Neural cell (in vitro differentiated cells): ENCODE measurements around the gene ABI2.

Source experiments
- EP300 ChIP-seq: fragments of 450-650 bp; conservative IDR thresholded peaks from 2 replicates; pipeline ENCODE4 v1.6.1; 2014; ENCODE audit warnings: antibody characterized with exemption, mild to moderate bottlenecking, moderate library complexity; ENCODE audit not compliant: poor library complexity, severe bottlenecking
- EZH2 ChIP-seq: fragments of 200-600, 300-800 bp; shearing (Covaris generic), sonication (generic); IDR thresholded peaks from 2 replicates; pipeline ENCODE4 v1.6.1; 2014; ENCODE audit warnings: antibody characterized with exemption, low read length, borderline replicate concordance, mild to moderate bottlenecking; ENCODE audit not compliant: insufficient read depth, poor library complexity, severe bottlenecking
- MXI1 ChIP-seq: fragments of 450-650 bp; conservative IDR thresholded peaks from 2 replicates; pipeline ENCODE4 v1.6.1; 2014; ENCODE audit warnings: antibody characterized with exemption, mild to moderate bottlenecking; ENCODE audit not compliant: poor library complexity, severe bottlenecking
- POLR2AphosphoS5 ChIP-seq: IDR thresholded peaks from 2 replicates; pipeline ENCODE4 v1.6.1; 2012
- SMC3 ChIP-seq: fragments of 450-650 bp; conservative IDR thresholded peaks from 2 replicates; pipeline ENCODE4 v1.6.1; 2014; ENCODE audit warnings: antibody characterized with exemption, mild to moderate bottlenecking, moderate library complexity; ENCODE audit not compliant: poor library complexity
- TAF1 ChIP-seq: IDR thresholded peaks from 2 replicates; pipeline ENCODE4 v1.6.1; 2012; ENCODE audit warnings: low read depth
- TF ChIP-seq, protein P1 (sequence below): IDR thresholded peaks from 2 replicates; pipeline ENCODE4 v1.6.1; 2012; ENCODE audit warnings: borderline replicate concordance
- TF ChIP-seq, protein P2 (sequence below): fragments of 450-650 bp; IDR thresholded peaks from 2 replicates; pipeline ENCODE4 v1.5.1; 2014; ENCODE audit warnings: antibody characterized with exemption, mild to moderate bottlenecking, moderate library complexity; ENCODE audit not compliant: poor library complexity, severe bottlenecking

DNA sequence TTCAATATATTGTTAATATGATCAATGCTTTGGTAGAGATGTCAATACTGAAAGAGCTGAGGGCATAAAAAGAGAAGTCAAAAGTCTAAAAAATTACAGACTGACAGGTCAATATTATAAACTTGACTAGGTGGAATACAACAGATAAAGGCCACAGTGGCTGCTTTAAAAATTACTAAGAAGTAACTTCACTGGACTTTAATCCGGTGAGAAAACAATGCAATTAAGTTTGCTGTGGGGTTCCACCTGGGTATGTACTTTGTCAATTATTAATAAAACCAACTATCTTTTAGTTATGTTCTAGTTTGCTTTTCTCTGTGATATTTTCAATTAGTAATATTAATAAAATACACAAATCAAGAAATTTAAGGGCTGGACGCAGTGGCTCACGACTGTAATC, 162.2 kb downstream of the ABI2 start:
- TF ChIP-seq, protein P1, sequence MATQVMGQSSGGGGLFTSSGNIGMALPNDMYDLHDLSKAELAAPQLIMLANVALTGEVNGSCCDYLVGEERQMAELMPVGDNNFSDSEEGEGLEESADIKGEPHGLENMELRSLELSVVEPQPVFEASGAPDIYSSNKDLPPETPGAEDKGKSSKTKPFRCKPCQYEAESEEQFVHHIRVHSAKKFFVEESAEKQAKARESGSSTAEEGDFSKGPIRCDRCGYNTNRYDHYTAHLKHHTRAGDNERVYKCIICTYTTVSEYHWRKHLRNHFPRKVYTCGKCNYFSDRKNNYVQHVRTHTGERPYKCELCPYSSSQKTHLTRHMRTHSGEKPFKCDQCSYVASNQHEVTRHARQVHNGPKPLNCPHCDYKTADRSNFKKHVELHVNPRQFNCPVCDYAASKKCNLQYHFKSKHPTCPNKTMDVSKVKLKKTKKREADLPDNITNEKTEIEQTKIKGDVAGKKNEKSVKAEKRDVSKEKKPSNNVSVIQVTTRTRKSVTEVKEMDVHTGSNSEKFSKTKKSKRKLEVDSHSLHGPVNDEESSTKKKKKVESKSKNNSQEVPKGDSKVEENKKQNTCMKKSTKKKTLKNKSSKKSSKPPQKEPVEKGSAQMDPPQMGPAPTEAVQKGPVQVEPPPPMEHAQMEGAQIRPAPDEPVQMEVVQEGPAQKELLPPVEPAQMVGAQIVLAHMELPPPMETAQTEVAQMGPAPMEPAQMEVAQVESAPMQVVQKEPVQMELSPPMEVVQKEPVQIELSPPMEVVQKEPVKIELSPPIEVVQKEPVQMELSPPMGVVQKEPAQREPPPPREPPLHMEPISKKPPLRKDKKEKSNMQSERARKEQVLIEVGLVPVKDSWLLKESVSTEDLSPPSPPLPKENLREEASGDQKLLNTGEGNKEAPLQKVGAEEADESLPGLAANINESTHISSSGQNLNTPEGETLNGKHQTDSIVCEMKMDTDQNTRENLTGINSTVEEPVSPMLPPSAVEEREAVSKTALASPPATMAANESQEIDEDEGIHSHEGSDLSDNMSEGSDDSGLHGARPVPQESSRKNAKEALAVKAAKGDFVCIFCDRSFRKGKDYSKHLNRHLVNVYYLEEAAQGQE, result no peak
- TF ChIP-seq TAF1 (no peak), POLR2AphosphoS5 (no peak), EZH2 (no peak), SMC3 (no peak), EP300 (no peak), MXI1 (no peak)
- TF ChIP-seq, protein P2, sequence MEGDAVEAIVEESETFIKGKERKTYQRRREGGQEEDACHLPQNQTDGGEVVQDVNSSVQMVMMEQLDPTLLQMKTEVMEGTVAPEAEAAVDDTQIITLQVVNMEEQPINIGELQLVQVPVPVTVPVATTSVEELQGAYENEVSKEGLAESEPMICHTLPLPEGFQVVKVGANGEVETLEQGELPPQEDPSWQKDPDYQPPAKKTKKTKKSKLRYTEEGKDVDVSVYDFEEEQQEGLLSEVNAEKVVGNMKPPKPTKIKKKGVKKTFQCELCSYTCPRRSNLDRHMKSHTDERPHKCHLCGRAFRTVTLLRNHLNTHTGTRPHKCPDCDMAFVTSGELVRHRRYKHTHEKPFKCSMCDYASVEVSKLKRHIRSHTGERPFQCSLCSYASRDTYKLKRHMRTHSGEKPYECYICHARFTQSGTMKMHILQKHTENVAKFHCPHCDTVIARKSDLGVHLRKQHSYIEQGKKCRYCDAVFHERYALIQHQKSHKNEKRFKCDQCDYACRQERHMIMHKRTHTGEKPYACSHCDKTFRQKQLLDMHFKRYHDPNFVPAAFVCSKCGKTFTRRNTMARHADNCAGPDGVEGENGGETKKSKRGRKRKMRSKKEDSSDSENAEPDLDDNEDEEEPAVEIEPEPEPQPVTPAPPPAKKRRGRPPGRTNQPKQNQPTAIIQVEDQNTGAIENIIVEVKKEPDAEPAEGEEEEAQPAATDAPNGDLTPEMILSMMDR, result no peak
